Measurements from ENCODE around the gene MPV17L. TPM values are rescaled to one million over a fixed set of nuclear protein-coding genes. Genes with fewer than 3 reads are reported as not detected.

The MPV17L gene
- 1.1 and 1.3 TPM in 2 replicates for total RNA-seq

DNA sequence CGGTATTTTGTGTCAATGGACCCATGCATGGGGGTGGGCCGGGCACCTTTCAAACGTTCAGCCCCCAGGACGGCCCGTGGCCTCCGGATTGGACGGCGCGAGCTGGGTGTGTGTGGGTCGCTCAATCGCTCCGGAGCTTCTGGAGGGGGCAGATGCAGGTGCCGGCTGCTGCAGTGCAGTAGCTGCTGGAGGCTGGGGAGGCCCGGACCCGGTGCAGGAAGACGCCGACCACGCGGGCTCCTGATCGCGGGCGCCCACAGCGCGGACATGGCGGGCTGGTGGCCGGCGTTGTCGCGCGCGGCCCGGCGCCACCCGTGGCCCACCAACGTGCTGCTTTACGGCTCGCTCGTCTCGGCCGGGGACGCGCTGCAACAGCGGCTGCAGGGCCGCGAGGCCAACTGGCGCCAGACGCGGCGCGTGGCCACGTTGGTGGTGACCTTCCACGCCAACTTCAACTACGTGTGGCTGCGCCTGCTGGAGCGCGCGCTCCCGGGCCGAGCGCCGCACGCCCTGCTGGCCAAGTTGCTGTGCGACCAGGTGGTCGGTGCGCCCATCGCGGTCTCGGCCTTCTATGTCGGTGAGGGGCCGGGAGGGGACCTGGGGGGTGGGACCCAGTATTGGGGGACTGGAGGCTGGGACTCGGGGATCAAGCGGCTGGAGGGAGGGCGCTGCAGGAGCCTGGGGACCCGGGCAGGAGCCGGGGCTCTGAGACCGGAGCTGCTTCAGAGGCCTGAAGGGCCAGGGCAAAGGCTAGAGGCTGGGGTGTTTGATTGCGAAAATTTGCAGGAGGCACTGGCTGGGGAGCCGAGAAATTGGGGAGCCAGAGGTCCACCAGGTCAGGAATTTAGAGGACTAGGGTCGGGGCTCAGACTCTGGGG, at the start of gene MPV17L:
TSS of gene MPV17L (plus strand) at position 124 of the 878 bp plus-strand sequence. CDS start at position 268, 144 bp downstream.

DNA sequence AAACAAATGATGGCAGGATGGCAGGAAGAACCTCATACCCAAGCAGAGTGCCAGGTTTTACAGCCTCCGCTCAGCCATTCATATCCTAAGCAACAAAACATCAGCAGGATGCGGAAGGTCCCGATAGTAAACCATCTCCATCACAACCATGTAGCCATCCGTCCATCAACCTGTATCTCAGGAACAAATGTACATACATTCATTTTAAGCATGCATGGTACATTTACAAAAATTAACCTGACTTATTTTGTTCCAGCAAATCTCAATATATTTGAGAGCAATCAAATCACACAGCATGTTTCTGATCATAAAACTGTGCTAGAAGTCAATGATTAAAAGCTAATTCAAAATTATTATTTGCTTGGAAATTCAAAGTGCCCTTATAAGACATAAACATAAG, 17.4 kb upstream of the MPV17L start, which contains the start of gene NPIPA5:
TSS of gene NPIPA5 (minus strand) at position 101 of the 400 bp plus-strand sequence. CDS start at position 101, 0 bp downstream.

DNA sequence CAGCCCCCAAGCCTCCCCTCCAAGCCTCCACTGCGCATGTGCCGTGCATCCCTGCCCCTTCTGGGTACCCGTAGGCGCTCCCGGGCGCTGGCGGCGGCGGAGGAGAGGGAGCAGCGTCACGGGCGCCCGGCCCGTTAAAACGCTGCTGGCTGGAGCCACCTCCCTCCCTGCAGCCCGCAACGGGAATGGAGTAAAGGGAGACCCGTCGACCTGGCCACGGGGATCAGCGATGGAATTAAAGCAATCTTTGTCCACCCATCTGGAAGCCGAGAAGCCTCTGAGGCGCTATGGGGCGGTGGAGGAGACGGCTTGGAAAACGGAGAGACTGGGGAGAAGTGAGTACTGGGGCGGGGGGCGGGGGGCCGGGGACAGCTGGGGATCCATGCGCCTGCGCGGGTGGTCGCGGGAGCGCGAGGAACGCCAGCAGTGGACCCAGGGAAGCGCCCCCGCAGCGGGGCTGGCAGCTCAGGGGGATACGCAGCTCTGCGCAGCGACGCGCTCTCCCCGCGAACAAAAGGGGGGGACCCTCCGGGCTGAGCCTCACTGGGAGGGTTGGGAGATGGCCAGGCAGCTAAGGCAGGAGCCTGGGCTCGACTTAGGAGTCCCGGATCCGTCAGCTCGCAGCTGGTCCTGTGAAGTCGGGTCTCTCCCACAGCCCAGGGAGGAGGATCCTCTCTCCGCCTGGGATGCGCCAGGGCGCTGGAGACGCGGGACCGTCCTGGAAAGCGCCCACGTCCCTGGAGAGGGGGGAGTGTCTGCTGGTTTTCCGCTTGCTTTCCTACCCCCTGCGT, 39.1 kb downstream of the MPV17L start, which contains the start of gene BMERB1:
TSS of gene BMERB1 (plus strand) at position 164 of the 791 bp plus-strand sequence. CDS start at position 230, 66 bp downstream.

Other genes starting within 250 kb of the MPV17L start
- gene NPIPA5, start 17.5 kb upstream of the MPV17L start, total RNA-seq = 0.36 TPM in 1 of 2 replicates, not detected in the other
- gene BMERB1, start 38.8 kb downstream of the MPV17L start, total RNA-seq = 108 and 128 TPM in 2 replicates
- gene MARF1, start 247.4 kb downstream of the MPV17L start, total RNA-seq = 15.1 and 24.3 TPM in 2 replicates

All from hair follicle dermal papilla cell (primary cell).